SH-SY5Y (cell line): ENCODE data around the gene RABGEF1.

Experiments
- GATA2 ChIP-seq: IDR thresholded peaks from 2 replicates; pipeline ENCODE4 v1.6.1; 2011; ENCODE audit warnings: mild to moderate bottlenecking, low read depth, low read length
- GATA3 ChIP-seq: IDR thresholded peaks from 2 replicates; pipeline ENCODE4 v1.6.1; 2011; ENCODE audit warnings: low read depth, mild to moderate bottlenecking, low read length, moderate library complexity

RABGEF1 gene

DNA sequence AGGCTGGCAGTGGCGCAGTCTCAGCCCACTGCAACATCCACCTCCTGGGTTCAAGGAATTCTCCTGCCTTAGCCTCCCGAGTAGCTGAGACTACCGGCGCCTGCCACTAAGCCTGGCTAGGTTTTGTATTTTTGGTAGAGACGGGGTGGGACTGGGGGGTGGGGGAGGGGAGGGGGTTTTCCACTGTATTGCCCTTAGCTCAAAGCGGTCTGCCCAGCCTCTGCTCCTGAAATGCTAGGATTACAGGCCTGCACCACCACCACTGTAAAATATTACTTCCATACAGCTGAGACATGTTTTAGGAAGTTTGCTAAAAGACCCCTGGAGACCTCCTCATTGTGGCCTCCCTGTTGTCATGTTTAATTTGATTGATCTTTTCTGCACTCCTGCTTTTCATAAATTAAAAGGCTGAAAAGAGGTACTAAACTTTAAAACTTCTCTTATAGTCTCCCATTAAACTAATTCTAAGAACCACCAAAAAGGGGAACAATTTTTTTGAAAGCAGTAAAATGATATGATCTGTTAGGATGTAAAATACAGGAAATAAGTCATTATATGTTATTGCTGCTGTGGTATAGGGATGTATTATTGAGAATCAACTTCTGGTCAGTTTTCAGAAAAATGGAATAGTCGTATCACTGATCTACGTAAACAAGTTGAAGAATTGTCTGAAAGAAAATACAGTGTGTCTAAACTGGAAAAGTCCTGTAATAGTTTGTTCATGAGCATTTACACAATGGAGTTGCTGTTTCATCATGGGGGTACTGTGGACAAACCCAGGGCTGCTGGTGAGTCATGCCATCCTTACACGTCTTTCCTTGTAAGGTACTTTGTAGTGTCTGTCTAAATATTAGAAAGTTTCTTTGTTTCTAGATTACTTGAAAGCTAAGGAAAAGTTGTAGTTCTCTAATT lies 107.6 kb downstream of the RABGEF1 start:
- no peak for TF ChIP-seq GATA2
- no peak for TF ChIP-seq GATA3

DNA sequence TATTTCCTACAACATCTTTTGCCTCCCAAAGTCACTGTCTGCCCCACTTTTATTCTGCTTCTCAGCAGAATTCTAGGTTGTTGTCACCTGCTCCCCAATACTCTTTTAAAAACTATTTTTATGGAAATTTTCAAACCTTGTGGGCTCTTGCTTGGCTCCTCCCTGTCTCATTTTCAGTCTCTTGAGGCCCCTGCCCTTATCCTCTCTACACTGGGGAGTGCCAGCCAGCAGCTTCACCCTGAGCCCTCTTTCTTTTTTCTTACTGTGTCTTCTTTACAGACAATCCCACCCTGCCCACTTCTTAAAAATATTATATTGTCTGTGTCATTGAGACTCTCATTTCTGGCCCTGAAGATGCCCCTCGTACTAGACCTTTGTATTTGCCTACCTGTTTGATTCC lies 118.8 kb downstream of the RABGEF1 start:
- TF ChIP-seq GATA2 (no peak), GATA3 (no peak)

DNA sequence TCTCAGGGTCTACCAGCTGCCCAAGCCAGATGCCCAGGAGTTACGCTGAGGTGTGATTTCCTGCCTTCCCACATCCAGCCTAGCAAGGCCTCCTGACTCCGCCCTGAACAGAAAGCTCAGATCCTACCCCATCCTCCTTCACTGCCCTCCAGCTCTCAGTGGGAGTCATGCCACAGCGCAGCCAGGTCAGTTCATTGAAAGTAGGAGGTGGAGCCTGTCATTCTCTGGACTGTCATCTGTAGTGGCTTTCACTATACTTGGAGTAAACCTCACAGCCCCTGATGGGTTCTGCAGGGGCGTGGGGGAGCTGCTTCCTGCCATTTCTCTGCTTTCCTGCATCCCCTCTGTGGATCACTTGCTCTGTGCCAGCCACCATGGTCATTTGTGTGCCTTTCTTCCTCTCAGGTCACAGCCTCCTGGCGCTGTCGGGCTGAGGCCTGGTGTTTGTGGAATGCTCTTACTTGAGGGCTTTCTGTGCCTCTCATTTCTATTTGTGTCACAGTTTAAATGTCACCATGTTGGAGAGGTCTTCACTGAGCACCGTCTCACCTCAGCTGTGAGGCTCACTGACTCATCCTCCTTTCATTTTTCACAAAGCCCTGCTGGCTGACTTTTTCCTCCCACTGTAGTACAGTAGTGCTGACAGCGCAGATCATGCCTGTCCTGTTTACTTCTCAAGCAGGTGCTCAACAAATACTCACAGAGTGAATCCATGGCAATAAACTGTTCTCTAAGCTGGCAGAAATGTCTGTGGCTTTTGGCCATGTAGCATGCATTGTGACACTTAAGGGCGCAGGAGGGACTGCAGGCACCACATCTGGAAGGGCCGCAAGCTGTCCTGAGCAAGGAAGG lies 119.5 kb downstream of the RABGEF1 start:
- TF ChIP-seq GATA2 (no peak), GATA3 (no peak)

DNA sequence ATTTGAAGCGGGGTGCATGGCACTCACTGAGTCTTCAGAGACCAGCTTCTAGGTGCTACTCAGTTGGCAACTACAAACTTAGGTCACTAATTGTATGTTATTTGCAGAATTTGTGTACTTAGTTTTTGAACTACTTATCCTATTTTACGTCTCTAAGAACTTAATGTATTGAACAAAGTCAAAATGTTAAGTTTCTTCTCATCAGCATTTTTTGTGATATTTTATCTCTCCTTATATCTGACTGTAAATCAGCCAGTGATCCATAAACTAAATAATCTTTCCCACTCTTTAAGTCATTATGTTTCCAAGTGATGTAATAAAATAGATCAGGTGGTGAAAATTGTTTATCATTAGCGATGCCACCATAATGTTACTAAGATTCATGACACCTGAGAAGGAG lies 120.2 kb downstream of the RABGEF1 start:
- TF ChIP-seq GATA2 (no peak), GATA3 (no peak)
